Left lobe of liver (tissue), 2 donors: ENCODE measurements around the gene UBXN2A. TPM values are rescaled to one million over a fixed set of nuclear protein-coding genes. Genes with fewer than 3 reads are reported as not detected.
"Not testable (repeated sequence)": the region's sequence is repeated elsewhere in the genome, so short reads cannot be mapped to it uniquely, and the experiment has no call there.

Experiments used
- ATAC-seq: fragments of 200-7000 bp; cut with Tn5 transposase; one replicate; pipeline ENCODE4 v1.9.1; 2020; ENCODE audit warnings: mild to moderate bottlenecking, moderate library complexity
- DNase-seq: peaks from one replicate; pipeline ENCODE4 v3.0.0-alpha.2; 2020; ENCODE audit warnings: low spot score
- total RNA-seq: library from RNA; stranded (reverse); gene quantifications from one replicate; pipeline ENCODE4 v1.2.1, GENCODE V29; 2021
- donor health status: DM: no; HTN: no; CAD: no; lungs with moderate emphysema.
- donor health status: DM: no; HTN: yes; CAD: no.

UBXN2A gene
- total RNA-seq, 1 donor from 2014 or later = 6.1 TPM

DNA sequence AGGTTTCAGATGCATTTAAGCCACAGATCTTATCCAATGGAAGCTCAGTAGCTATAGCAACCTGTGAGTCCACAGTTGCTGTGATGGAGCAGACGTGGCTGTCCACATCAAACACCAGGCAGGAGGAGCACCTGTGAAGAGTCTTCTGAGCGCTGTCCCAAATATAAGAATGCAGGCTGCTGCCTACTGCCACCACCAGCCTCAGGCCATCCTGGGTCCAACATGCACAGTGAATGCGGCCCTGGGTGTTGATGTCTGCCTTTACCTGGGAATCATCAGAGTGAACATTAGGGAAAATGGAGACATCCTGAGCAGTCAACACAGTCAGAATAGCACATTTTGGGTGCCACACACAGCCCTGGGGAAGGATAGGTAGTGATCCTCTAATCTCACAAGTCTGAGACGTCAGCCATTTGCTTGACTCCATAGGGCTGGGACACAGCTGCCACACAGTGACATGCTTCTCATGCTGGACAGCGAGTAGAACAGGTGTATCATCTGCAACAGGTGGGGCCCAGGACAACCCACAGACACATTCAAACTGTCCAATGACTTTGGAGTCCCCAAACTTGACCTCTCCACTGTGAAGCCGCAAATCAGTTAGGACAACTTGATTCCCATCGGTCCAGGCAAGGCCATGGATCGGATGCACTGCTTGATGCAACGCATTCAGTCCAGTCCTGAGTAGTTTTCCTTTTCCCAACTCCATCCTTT, 98.7 kb downstream of the UBXN2A start:
- DNase-seq = no peak
- no peak for ATAC-seq

GRCh38 chr2:24040511-24040910, 100.2 kb downstream of the UBXN2A start:
- ATAC-seq (no peak), DNase-seq (no peak)

GRCh38 chr2:24043133-24043532, 102.9 kb downstream of the UBXN2A start:
- DNase-seq, ATAC-seq: not testable (repeated sequence)

DNA sequence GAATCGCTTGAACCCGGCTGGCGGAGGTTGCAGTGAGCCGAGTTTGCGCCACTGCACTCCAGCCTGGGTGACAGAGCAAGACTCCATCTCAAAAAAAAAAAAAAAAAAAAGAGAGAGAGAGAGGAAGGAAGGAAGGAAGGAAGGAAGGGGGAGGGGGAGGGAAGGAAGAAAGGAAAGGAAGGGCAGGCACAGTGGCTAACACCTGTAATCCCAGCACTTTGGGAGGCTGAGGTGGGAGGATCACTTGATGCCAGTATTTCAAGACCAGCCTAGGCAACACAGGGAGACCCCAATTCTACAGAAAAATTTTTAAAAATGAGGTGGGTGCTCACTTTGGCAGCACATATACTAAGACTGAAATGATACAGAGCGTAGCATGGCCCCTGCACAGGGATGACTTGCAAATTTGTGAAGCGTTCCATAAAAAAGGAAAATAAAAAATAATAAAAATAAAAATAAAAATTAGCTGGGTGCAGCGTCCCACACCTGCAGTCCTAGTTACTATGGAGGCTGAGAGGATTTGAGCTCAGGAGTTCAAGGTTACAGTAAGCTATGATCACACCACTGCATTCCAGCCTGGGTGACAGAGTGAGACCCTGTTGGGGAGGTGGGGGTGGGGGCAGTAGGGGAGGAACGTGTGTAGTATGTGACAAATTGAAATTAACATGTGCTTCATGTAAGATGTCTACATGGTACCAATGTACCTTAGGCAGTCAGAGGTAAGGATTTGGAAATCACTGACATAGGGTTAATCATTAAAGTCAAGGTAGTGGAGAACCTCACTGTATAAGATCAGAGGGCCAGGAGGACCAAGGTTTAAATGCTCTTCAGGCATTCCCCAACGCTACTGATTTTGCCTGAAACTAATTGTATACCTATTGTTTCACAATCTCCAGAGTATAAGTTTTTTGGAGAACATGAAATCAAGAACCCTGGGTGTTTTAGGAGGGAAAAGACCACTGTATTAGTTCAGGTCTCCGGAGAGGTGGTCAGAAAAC, 105.5 kb downstream of the UBXN2A start:
- no peak for DNase-seq
- peak; percentile 40 for ATAC-seq

- no peak for ATAC-seq
- no peak for DNase-seq
Observed at GRCh38 chr2:24046599-24046929, 106.3 kb downstream of the UBXN2A start.

DNA sequence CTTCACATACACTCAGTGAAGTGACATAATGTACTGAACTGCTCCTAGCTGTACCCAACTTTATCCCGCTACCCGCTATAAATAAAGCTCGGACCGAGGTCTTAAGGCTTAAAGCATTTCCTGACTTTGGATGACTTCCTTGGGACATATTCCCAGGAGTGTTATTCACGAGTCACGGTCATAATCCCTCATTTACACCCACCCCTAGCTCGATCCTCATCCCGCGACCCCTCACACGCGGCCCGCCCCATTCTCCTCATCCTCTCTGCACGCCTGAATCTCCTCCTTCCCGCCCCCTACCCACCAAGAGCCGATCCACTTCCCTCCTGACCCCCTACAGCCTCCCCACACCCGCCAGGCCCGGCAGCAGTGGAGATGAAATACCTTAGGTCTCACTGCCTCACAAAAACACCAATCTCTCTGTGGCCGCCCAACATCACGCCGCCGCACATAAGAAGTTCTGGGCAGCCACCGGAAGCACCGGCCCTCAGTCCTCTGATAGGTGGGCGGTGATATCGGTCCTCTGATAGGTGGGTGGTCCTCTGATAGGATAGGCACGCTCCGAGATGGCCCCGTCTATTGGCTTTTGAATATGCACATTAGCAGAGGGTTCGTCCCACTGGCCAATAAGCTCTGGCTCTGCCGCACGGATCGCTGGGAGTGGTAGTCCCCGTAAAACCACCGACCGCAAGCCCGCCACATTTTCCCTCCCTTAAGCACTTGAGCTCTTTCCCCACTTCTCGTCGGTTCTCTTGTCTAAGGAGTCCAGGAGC, 106.9 kb downstream of the UBXN2A start, which contains the start of gene WDCP:
Gene WDCP (minus strand): TSS at position 462 of the 773 bp plus-strand sequence. CDS start 7,897 bp downstream, outside the sequence.
- peak; percentile 96 for ATAC-seq
- peak; percentile 95 for DNase-seq

- ATAC-seq = no peak
- DNase-seq = no peak
Observed at GRCh38 chr2:24047703-24048033, 107.4 kb downstream of the UBXN2A start.

GRCh38 chr2:24048769-24049484, 108.7 kb downstream of the UBXN2A start:
- ATAC-seq (no peak), DNase-seq (no peak)

GRCh38 chr2:24049485-24050021, 109.3 kb downstream of the UBXN2A start, which contains the start of gene FKBP1B:
TSS of gene FKBP1B (plus strand) at chr2:24049741. CDS start at chr2:24049850, 109 bp downstream.
- DNase-seq (peak; percentile 58), ATAC-seq (peak; percentile 49)

GRCh38 chr2:24050041-24050979, 110.0 kb downstream of the UBXN2A start:
- DNase-seq (peak; percentile 47), ATAC-seq (peak; percentile 22)

- DNase-seq (no peak), ATAC-seq (no peak)
Observed at GRCh38 chr2:24051833-24052232, 111.6 kb downstream of the UBXN2A start.

- no peak for DNase-seq
- no peak for ATAC-seq
Observed at GRCh38 chr2:24052951-24053350, 112.7 kb downstream of the UBXN2A start.

Other genes starting within 250 kb of the UBXN2A start
- 11.1 TPM for gene ATAD2B, start 13.3 kb upstream of the UBXN2A start, total RNA-seq
- gene MFSD2B, start 69.6 kb downstream of the UBXN2A start, total RNA-seq = not detected
- gene WDCP, start 106.9 kb downstream of the UBXN2A start, total RNA-seq = 6.8 TPM
- 9.5 TPM for gene FKBP1B, start 109.3 kb downstream of the UBXN2A start, total RNA-seq
- 28.1 TPM for gene SF3B6, start 135.9 kb downstream of the UBXN2A start, total RNA-seq
- 8.0 TPM for gene TP53I3, start 144.4 kb downstream of the UBXN2A start, total RNA-seq
- gene PFN4, start 182.9 kb downstream of the UBXN2A start, total RNA-seq = 0.45 TPM
- 2.6 TPM for gene FAM228B, start 183.0 kb downstream of the UBXN2A start, total RNA-seq
- 0.20 TPM for gene FAM228A, start 234.6 kb downstream of the UBXN2A start, total RNA-seq